ENCODE data around the gene C4BPB. TPM values are rescaled to one million over a fixed set of nuclear protein-coding genes. Genes with fewer than 3 reads are reported as not detected.

Gene C4BPB
- total RNA-seq, 1 experiment from 2014 or later: not detected

DNA sequence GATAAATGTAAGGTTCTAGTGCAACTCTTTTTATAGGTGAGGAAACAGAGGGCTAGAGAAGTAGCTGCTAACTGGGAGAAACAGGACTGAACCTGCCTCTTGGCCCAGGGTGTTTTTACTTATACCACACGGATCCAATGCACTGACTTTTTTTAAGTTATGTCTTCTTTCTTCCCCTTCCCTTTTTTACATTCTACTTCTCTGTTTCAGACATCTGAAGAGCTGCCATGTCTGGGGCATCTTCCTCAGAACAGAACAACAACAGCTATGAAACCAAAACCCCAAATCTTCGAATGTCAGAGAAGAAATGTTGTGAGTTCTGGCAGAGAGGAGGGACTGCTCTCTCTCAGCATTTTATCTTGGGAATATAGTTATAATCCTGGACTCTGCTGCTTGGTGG is 34.2 kb upstream of the C4BPB start:
- Histone ChIP-seq H3K27ac (no peak overlapping the region), H3K27me3 (no peaks in the 10 kb centered on the region; the same call in none of the 2 replicates), H3K4me3 (no peak overlapping the region), H3K4me1 (no peaks in the 10 kb centered on the region), H3K36me3 (no peaks in the 10 kb centered on the region), H3K9me3 (replicated peaks) (no peaks in the 10 kb centered on the region)
- no peak for DNase-seq

DNA sequence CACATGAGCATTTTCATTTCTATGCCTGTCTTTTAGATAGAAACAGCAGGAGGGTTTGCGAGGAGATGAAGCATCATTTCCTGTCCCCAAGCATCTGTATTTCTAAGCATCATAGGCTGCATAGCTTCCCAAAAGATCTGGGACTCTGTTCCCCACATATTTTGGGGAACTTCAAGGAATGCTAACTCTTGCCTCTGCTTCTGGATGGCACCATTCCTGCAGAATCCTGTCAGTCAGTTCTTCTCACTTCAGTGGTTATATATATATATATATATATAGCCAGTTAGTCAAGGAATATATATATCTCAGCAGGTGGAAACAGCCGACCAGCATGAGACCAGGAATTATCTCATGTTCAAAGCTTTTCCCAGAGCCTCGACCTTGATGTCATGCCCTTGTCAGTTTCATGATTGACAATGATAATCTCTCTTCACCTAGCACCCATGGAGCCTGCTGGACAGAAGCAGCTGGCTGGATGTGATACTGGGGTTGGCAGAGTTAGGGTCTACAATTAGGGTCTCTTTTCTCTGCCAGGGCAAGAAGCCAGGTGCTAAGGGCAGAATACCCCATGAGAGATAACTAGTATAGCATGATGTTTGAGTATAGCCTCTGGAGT is 33.2 kb upstream of the C4BPB start:
- H3K9me3 ChIP-seq (replicated peaks): no peaks in the 10 kb centered on the region
- no peak overlapping the region for H3K27ac ChIP-seq
- DNase-seq: no peak
- no peaks in the 10 kb centered on the region for H3K4me1 ChIP-seq
- no peaks in the 10 kb centered on the region; the same call in none of the 2 replicates for H3K27me3 ChIP-seq
- no peaks in the 10 kb centered on the region for H3K36me3 ChIP-seq
- H3K4me3 ChIP-seq: no peak overlapping the region

DNA sequence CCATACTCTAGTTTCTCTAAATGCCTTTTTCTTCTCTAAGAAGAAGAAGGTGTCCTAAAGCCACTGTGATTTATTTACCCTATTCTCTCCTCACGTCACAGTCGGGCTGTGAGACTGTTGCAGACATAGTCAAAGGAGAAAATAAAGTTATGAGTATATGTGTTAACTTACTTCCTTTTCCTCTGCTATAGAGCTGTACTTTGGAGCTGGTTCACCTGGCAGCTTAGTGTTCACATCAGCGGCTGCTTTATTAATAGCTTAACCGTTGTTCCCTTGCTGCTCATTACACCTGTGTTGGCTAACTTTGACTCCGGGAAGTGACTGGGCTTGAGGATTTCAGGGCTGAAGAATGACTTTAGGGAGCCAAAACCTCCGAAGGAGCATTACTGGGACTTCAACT is 32.0 kb upstream of the C4BPB start:
- no peak for DNase-seq
- Histone ChIP-seq H3K4me3 (no peak overlapping the region), H3K9me3 (replicated peaks) (no peaks in the 10 kb centered on the region), H3K4me1 (no peaks in the 10 kb centered on the region; the same call in 1 of the 2 replicates), H3K27me3 (no peaks in the 10 kb centered on the region; the same call in none of the 2 replicates), H3K27ac (no peak overlapping the region), H3K36me3 (no peaks in the 10 kb centered on the region)

- Histone ChIP-seq H3K27me3 (no peaks in the 10 kb centered on the region; the same call in none of the 2 replicates), H3K36me3 (no peaks in the 10 kb centered on the region), H3K4me3 (no peak overlapping the region), H3K9me3 (replicated peaks) (no peaks in the 10 kb centered on the region), H3K27ac (no peak overlapping the region), H3K4me1 (no peaks in the 10 kb centered on the region; the same call in 1 of the 2 replicates)
- no peak for DNase-seq
Observed at GRCh38 chr1:207058252-207058651, 30.4 kb upstream of the C4BPB start.

GRCh38 chr1:207058878-207059867 is 29.5 kb upstream of the C4BPB start:
- no peaks in the 10 kb centered on the region for H3K9me3 ChIP-seq (replicated peaks)
- no peaks in the 10 kb centered on the region; the same call in 1 of the 2 replicates for H3K4me1 ChIP-seq
- peak in 1 of 2 experiments; percentile 49 for DNase-seq
- no peak overlapping the region for H3K27ac ChIP-seq
- no peaks in the 10 kb centered on the region for H3K36me3 ChIP-seq
- H3K27me3 ChIP-seq: no peaks in the 10 kb centered on the region; the same call in none of the 2 replicates
- H3K4me3 ChIP-seq: no peak overlapping the region

DNA sequence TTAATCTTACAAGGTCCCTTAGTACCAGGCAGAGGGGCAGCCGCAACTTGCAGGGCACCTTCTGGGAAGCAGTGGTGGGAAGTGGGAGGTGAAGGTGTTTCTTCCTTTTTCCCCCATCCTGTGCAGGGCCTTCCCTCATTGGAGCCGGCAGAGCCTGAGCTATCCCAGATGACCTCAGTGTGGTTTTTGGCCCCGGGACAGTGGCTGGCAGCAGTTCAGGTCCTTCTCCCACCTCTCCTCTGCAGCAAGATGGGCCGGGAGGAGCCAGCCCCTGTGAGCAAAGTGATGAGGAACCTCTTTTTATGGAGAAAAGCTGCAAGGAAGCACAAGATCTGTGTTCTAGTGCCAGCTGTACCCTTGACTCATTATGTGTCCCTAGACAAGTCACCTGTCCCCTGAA is 28.8 kb upstream of the C4BPB start:
- Histone ChIP-seq H3K4me1 (no peaks in the 10 kb centered on the region; the same call in 1 of the 2 replicates), H3K9me3 (replicated peaks) (no peaks in the 10 kb centered on the region), H3K27ac (no peak overlapping the region), H3K27me3 (peaks cover under 1% of the 10 kb centered on the region), H3K4me3 (no peak overlapping the region), H3K36me3 (no peaks in the 10 kb centered on the region)
- no peak for DNase-seq

DNA sequence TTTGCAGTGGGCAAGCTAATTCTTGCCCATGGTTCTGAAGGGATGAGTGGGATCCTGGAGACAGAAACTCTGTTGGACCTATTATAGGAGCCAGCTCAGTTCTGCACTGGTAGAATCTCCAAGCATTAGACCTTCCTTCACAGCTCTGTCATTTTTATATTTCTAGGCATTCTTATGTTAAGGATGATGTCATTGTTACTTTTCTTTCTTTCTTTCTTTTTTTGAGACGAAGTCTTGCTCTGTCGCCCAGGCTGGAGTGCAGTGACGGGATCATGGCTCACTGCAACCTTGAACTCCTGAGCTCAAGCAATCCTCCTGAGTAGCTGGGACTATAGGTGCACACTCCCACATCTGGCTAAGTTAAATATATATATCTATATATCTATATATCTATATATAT is 28.1 kb upstream of the C4BPB start:
- H3K36me3 ChIP-seq: no peaks in the 10 kb centered on the region
- no peak for DNase-seq

DNA sequence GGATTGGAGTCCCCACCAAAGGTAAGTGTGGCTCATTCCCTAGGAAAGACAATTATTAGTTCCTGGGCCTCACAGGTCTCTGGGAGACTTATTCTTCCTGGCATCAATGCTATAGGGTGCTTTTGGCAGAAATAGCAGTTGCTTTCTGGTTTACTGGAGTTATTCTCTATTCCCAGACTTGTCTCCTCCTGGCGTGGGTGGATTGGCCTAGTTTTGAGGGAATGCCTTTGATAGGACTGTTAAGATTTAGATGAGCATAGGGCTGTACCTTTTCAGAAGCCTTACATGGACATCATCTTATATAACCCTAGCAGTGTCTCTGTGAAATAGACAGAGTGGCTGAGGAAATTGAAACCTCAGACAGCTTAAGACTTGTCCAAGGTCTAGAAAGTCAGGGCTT is 26.6 kb upstream of the C4BPB start:
- no peaks in the 10 kb centered on the region for H3K9me3 ChIP-seq (replicated peaks)
- H3K27me3 ChIP-seq: peaks cover 4% of the 10 kb centered on the region; the same call in 1 of the 2 replicates
- no peak overlapping the region for H3K27ac ChIP-seq
- no peaks in the 10 kb centered on the region; the same call in 1 of the 2 replicates for H3K4me1 ChIP-seq
- H3K36me3 ChIP-seq: no peaks in the 10 kb centered on the region
- no peak for DNase-seq
- H3K4me3 ChIP-seq: no peak overlapping the region

More for the DNA sequence above, 28.1 kb upstream of the C4BPB start:
- Histone ChIP-seq H3K27me3 (peaks cover 4% of the 10 kb centered on the region), H3K4me3 (no peak overlapping the region), H3K27ac (no peak overlapping the region), H3K9me3 (replicated peaks) (no peaks in the 10 kb centered on the region), H3K4me1 (no peaks in the 10 kb centered on the region; the same call in 1 of the 2 replicates)

GRCh38 chr1:207063014-207063413 is 25.6 kb upstream of the C4BPB start:
- Histone ChIP-seq H3K27me3 (peaks cover 4% of the 10 kb centered on the region; the same call in 1 of the 2 replicates), H3K4me3 (no peak overlapping the region), H3K9me3 (replicated peaks) (no peaks in the 10 kb centered on the region), H3K4me1 (no peaks in the 10 kb centered on the region; the same call in 1 of the 2 replicates), H3K27ac (no peak overlapping the region), H3K36me3 (no peaks in the 10 kb centered on the region)
- DNase-seq: no peak

GRCh38 chr1:207064561-207064960 is 24.1 kb upstream of the C4BPB start:
- DNase-seq: no peak
- Histone ChIP-seq H3K4me1 (no peaks in the 10 kb centered on the region; the same call in 1 of the 2 replicates), H3K27me3 (peaks cover 4% of the 10 kb centered on the region; the same call in 1 of the 2 replicates), H3K36me3 (no peaks in the 10 kb centered on the region), H3K4me3 (no peak overlapping the region), H3K9me3 (replicated peaks) (no peaks in the 10 kb centered on the region), H3K27ac (no peak overlapping the region)

DNA sequence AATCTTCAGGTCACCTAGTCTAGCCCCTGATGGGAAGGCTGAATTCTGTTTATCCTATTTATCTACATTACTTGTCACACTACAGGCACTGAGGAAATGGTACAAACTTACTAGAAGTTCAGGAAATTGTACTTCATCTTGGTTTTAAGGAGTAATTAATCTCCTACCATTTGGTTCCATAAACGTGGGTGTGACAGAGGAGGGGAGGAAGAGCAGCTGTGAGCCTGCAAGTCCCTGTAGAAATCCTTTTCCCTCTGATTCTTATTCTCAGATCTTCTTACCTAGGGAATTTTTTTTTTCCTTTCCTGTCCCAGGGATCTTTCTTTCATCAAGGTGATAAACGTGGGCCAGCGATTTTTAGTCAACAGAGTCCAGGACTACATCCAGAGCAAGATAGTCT is 21.5 kb upstream of the C4BPB start:
- no peak overlapping the region for H3K27ac ChIP-seq
- no peaks in the 10 kb centered on the region for H3K4me1 ChIP-seq
- H3K36me3 ChIP-seq: no peaks in the 10 kb centered on the region
- no peaks in the 10 kb centered on the region for H3K9me3 ChIP-seq (replicated peaks)
- peaks cover 4% of the 10 kb centered on the region; the same call in 1 of the 2 replicates for H3K27me3 ChIP-seq
- DNase-seq: no peak
- H3K4me3 ChIP-seq: no peak overlapping the region

GRCh38 chr1:207067665-207068064 is 21.0 kb upstream of the C4BPB start:
- DNase-seq: no peak
- peaks cover 4% of the 10 kb centered on the region; the same call in 1 of the 2 replicates for H3K27me3 ChIP-seq
- H3K9me3 ChIP-seq (replicated peaks): no peaks in the 10 kb centered on the region
- no peaks in the 10 kb centered on the region for H3K4me1 ChIP-seq
- no peak overlapping the region for H3K27ac ChIP-seq
- H3K36me3 ChIP-seq: no peaks in the 10 kb centered on the region
- H3K4me3 ChIP-seq: no peak overlapping the region

GRCh38 chr1:207069061-207069460 is 19.6 kb upstream of the C4BPB start:
- no peaks in the 10 kb centered on the region for H3K4me1 ChIP-seq
- no peaks in the 10 kb centered on the region for H3K36me3 ChIP-seq
- no peak for DNase-seq
- H3K27me3 ChIP-seq: peaks cover 4% of the 10 kb centered on the region; the same call in 1 of the 2 replicates
- no peak overlapping the region for H3K27ac ChIP-seq
- no peak overlapping the region for H3K4me3 ChIP-seq
- no peaks in the 10 kb centered on the region for H3K9me3 ChIP-seq (replicated peaks)

DNA sequence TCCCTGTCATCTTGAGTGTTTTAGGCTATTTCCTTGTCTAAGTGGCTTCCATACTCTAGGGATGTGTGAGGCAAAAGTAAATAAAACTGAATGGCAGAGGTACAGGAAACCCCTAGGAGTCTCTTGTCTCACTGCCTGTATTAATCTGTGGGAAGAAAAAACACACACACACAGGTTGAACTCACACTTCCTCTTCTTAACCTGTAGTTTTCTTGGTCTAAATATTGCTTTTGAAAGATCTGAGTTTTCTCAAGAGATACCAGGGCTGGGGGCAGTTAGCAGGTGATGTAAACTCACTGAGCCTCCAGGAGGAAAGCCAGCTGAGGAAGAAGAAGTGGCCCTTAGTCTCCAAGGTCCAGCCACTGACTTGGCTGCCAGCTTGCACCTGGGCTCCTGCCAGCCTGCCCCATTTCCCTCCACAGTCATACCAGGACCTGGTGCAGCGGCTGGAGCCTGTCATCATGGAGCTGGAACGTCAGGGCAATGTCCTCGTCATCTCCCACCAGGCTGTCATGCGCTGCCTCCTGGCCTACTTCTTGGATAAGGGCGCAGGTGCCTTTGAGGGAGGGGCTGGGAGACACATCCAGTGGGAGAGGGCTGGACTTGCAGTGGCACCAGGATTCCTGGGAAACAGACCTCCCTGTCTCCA is 18.7 kb upstream of the C4BPB start:
- H3K4me3 ChIP-seq: no peak overlapping the region
- no peak for DNase-seq
- no peaks in the 10 kb centered on the region for H3K9me3 ChIP-seq (replicated peaks)
- no peaks in the 10 kb centered on the region for H3K36me3 ChIP-seq
- H3K27me3 ChIP-seq: peaks cover 2% of the 10 kb centered on the region; the same call in 1 of the 2 replicates
- H3K4me1 ChIP-seq: no peaks in the 10 kb centered on the region
- no peak overlapping the region for H3K27ac ChIP-seq
